IPS DF 4.7 (cell line): ENCODE data around the gene INTS6.

Source experiments
- DNase-seq: peaks from one replicate; pipeline ENCODE4 v3.0.0-alpha.2; 2013; ENCODE audit warnings: low spot score; ENCODE audit errors: extremely low read depth

INTS6 gene

GRCh38 chr13:51321836-51322235 lies 131.0 kb downstream of the INTS6 start:
- DNase-seq: no peak

- no peak for DNase-seq
Measured at GRCh38 chr13:51318876-51319275, 134.0 kb downstream of the INTS6 start.

GRCh38 chr13:51318015-51318414 lies 134.8 kb downstream of the INTS6 start:
- no peak for DNase-seq

- DNase-seq: no peak
Measured at GRCh38 chr13:51317262-51317661, 135.6 kb downstream of the INTS6 start.

GRCh38 chr13:51313619-51314018 lies 139.2 kb downstream of the INTS6 start:
- DNase-seq: no peak

- DNase-seq: no peak
Measured at GRCh38 chr13:51311957-51312520, 140.8 kb downstream of the INTS6 start.
